LNCaP clone FGC (cell line): ENCODE data around the gene ERGIC1.
"Not testable (repeated sequence)": the region's sequence is repeated elsewhere in the genome, so short reads cannot be mapped to it uniquely, and the experiment has no call there.

ENCODE experiments used
- DNase-seq: peaks from one replicate; pipeline ENCODE4 v3.0.0-alpha.2; 2011; ENCODE audit warnings: low read depth
- H3K4me3 ChIP-seq: 2 replicates; pipeline ENCODE4 v1.5.1; 2011; ENCODE audit warnings: mild to moderate bottlenecking, low read depth, low read length, control low read depth
- CTCF ChIP-seq: IDR thresholded peaks from 2 replicates; pipeline ENCODE4 v1.5.1; 2012; ENCODE audit warnings: mild to moderate bottlenecking; ENCODE audit not compliant: control insufficient read depth, insufficient read depth; ENCODE audit errors: extremely low read depth

The ERGIC1 gene

GRCh38 chr5:172833686-172834414 is at the start of gene ERGIC1:
ERGIC1 (plus strand) TSS chr5:172834251; CDS start chr5:172834414, 163 bp downstream.
- DNase-seq = no peak
- peak within 1 kb of the TSS; percentile 95 for H3K4me3 ChIP-seq
- TF ChIP-seq CTCF = no peak

GRCh38 chr5:172785429-172786088 is 48.5 kb upstream of the ERGIC1 start:
- no peak overlapping the region for H3K4me3 ChIP-seq
- TF ChIP-seq CTCF = no peak
- DNase-seq = no peak

GRCh38 chr5:172786736-172787462 is 47.2 kb upstream of the ERGIC1 start:
- no peak for TF ChIP-seq CTCF
- no peak for DNase-seq

GRCh38 chr5:172787538-172787937 is 46.5 kb upstream of the ERGIC1 start:
- not testable (repeated sequence) for DNase-seq, H3K4me3 ChIP-seq

More at GRCh38 chr5:172786736-172787462, 47.2 kb upstream of the ERGIC1 start:
- no peak overlapping the region for H3K4me3 ChIP-seq

- no peak overlapping the region for H3K4me3 ChIP-seq
- no peak for TF ChIP-seq CTCF
- DNase-seq = no peak
Observed at GRCh38 chr5:172788771-172789686, 45.0 kb upstream of the ERGIC1 start.

GRCh38 chr5:172789687-172790495 is 44.2 kb upstream of the ERGIC1 start:
- TF ChIP-seq CTCF = no peak
- no peak overlapping the region for H3K4me3 ChIP-seq
- DNase-seq = no peak
